Epithelial cell of esophagus (primary cell): Measurements from ENCODE around the gene IL6ST.
A peak's percentile ranks its signal among the peaks of the same experiment; 100 is the strongest.
"Not testable (repeated sequence)": the region's sequence is repeated elsewhere in the genome, so short reads cannot be mapped to it uniquely, and the experiment has no call there.

Experiments
- DNase-seq: peaks from one replicate; pipeline ENCODE4 v3.0.0; 2010; ENCODE audit warnings: low read depth
- H3K4me3 ChIP-seq: 2 replicates; pipeline ENCODE4 v1.5.1; 2011; ENCODE audit warnings: mild to moderate bottlenecking, low read length, control low read depth
- TF ChIP-seq, protein P1 (sequence below): IDR thresholded peaks from 2 replicates; pipeline ENCODE4 v1.5.1; 2011; ENCODE audit warnings: low read depth, mild to moderate bottlenecking, low read length, control low read depth, inconsistent platforms; ENCODE audit not compliant: insufficient read depth; ENCODE audit errors: missing control alignments

Gene IL6ST

DNA sequence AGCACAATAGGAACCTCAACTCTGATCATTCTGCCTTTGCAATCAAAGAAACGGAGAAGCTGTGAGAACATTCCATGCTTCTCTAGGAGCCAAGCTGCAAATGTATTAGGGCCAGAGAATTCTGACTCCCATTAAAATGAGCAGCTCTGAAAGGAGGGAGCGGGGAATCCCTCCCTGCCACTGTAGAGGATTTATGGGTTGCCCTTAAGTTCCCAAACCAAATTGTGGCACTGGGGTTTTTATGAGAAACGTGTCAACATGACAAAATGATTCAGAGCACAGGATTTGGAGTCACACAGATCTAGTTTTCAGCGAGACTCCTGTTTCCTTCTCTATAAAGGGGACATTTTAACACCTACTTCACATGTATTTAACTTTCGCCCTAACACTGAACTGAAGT is 1.8 kb downstream of the IL6ST start:
- TF ChIP-seq, protein P1, sequence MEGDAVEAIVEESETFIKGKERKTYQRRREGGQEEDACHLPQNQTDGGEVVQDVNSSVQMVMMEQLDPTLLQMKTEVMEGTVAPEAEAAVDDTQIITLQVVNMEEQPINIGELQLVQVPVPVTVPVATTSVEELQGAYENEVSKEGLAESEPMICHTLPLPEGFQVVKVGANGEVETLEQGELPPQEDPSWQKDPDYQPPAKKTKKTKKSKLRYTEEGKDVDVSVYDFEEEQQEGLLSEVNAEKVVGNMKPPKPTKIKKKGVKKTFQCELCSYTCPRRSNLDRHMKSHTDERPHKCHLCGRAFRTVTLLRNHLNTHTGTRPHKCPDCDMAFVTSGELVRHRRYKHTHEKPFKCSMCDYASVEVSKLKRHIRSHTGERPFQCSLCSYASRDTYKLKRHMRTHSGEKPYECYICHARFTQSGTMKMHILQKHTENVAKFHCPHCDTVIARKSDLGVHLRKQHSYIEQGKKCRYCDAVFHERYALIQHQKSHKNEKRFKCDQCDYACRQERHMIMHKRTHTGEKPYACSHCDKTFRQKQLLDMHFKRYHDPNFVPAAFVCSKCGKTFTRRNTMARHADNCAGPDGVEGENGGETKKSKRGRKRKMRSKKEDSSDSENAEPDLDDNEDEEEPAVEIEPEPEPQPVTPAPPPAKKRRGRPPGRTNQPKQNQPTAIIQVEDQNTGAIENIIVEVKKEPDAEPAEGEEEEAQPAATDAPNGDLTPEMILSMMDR, result no peak
- peak; percentile 18 for DNase-seq
- H3K4me3 ChIP-seq, result peak overlapping the region; percentile 85

DNA sequence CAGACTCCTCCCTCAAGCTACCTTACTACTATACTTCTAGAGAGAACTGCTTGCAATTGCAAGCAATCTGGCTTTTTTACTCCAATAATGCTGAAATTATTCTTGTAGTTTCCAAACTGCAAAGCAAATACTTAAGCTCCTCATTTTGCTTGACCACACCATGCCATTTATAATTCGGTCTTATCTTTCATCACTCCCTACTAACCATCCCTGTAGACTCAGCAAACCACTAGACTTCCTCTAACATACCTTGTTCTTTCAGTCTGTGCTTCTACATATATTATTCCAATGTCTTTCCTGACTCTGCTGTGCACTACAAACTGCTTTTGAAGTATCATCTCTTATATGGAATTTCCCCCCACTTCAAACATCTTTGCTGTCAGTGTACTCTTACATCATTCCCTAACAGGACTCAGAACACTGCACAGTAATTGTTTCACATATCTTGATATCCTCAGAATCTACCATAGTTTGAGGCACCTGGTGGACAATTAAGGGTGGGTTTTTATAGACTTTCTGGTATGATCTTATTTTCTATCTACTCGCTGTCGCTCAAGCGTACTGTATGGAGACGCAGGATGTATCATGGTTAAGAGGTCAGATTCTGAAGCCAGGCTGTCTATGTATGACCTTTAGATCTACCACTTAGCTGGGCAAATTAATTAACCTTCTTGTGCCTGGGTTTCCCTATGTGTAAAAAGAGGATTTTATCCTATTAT is 2.8 kb downstream of the IL6ST start:
- TF ChIP-seq, protein P1, result no peak
- DNase-seq, result no peak
- H3K4me3 ChIP-seq, result no peak overlapping the region

DNA sequence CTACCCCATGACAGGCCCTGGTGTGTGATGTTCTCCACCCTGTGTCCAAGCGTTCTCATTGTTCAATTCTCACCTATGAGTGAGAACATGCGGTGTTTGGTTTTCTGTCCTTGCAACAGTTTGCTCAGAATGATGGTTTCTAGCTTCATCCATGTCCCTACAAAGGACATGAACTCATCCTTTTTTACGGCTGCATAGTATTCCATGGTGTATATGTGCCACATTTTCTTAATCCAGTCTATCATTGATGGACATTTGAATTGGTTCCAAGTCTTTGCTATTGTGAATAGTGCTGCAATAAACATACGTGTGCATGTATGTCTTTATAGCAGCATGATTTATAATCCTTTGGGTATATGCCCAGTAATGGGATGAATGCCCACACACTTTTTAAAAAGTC is 3.9 kb downstream of the IL6ST start:
- not testable (repeated sequence) for H3K4me3 ChIP-seq, DNase-seq

DNA sequence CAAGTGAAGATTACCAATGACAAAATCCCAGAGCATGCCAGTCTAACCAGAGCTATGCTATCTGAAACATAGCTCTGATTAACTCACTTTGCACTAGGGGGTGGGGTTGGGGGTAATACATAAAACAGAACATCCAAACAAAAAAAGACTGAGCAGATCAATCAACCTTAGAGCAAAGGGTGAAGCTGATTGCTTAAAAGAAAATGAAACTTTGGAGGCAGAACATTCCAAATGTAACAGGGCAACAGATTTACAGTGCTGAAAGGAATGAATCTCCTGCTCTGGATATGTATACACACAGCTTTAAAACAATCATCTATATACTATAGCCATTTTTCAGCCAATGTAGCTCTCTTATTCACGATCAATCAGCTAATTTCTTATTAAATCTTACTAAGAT is 4.9 kb downstream of the IL6ST start:
- H3K4me3 ChIP-seq, result no peak overlapping the region
- DNase-seq, result no peak
- TF ChIP-seq, protein P1, result no peak

GRCh38 chr5:55988979-55989638 is 5.7 kb downstream of the IL6ST start:
- no peak overlapping the region for H3K4me3 ChIP-seq
- DNase-seq, result no peak
- TF ChIP-seq, protein P1, result no peak

- DNase-seq, H3K4me3 ChIP-seq: not testable (repeated sequence)
Observed at GRCh38 chr5:55988428-55988827, 6.3 kb downstream of the IL6ST start.

DNA sequence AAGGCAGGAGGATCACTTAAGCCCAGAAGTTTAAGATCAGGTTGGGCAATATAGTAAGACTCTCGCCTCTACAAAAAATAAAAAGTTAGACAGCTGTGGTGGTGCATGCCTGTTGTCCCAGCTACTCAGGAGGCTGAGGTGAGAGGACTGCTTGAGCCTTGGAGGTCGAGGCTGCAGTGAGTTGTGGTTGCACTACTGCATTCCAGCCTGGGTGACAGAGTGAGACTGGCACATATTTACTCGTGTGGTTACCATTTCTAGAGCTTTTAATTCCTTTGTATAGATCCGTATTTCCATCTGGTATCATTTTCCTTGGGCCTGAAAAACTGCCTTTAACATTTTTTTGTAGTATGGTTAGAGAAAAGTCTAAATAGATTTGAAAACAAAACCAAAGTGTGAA is 7.8 kb downstream of the IL6ST start:
- TF ChIP-seq, protein P1, result no peak
- no peak overlapping the region for H3K4me3 ChIP-seq
- DNase-seq, result no peak

- no peak for DNase-seq
- TF ChIP-seq, protein P1, result no peak
- H3K4me3 ChIP-seq, result no peak overlapping the region
Observed at GRCh38 chr5:55985181-55985580, 9.6 kb downstream of the IL6ST start.
